RWPE1 (cell line): ENCODE results near the gene TNNC2.

ENCODE experiments used
- CTCF ChIA-PET: fragments of 350-600 bp; sonication (Branson Sonifier 250); formaldehyde crosslinking; extraction: SDS; loops from one replicate; lab custom pipeline; 2021; lab: Yijun Ruan, JAX
- POLR2A ChIA-PET: fragments of 400-600 bp; formaldehyde crosslinking; extraction: SDS; loops from one replicate; lab custom pipeline; 2020; ENCODE audit warnings: antibody characterized with exemption; ENCODE audit not compliant: low non-redundant PET; lab: Yijun Ruan, JAX
- DNase-seq: peaks from one replicate; pipeline ENCODE4 v3.0.0; 2012; ENCODE audit warnings: low spot score
- H3K27ac ChIP-seq: fragments of 450-650 bp; 2 replicates; pipeline ENCODE4 v1.5.1; 2017
- TF ChIP-seq, protein P1 (sequence below): fragments of 450-650 bp; conservative IDR thresholded peaks from 2 replicates; pipeline ENCODE4 v1.5.1; 2017; ENCODE audit warnings: low read depth, mild to moderate bottlenecking

The TNNC2 gene

DNA sequence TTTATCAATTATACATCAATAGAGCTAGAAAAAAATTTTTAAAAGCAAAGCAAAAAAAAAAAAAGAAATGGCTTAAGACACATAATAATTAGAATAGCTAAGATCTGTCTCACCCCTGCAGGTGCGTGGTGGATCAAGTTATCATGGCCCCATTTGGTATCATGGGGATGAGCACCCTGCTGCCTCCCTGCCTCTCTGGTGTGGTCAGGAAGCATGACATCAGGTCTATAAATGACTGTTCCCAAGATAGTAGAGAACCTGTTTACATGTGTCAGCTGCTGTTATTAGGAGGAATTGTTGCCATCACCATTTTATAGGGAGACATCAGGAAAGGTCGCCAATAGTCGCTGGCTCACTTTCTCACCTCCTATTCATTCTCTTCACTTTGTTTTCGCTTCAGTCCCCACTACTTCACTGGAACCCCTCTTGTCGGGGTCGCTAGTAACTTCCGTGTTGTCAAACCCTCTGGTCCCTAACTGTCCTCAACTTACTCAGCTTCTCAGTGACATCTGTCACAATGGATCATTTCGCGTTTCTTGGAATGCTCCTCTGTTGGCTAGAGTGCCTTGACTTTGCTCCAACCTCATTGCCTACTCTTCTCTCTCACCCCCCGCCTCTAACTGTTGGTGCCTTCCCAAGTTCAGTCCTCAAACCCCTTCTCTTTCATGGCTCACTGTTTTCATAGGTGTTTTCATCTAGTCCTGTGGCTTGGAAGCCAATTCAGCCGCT, 30.6 kb downstream of the TNNC2 start:
- TF ChIP-seq, protein P1, sequence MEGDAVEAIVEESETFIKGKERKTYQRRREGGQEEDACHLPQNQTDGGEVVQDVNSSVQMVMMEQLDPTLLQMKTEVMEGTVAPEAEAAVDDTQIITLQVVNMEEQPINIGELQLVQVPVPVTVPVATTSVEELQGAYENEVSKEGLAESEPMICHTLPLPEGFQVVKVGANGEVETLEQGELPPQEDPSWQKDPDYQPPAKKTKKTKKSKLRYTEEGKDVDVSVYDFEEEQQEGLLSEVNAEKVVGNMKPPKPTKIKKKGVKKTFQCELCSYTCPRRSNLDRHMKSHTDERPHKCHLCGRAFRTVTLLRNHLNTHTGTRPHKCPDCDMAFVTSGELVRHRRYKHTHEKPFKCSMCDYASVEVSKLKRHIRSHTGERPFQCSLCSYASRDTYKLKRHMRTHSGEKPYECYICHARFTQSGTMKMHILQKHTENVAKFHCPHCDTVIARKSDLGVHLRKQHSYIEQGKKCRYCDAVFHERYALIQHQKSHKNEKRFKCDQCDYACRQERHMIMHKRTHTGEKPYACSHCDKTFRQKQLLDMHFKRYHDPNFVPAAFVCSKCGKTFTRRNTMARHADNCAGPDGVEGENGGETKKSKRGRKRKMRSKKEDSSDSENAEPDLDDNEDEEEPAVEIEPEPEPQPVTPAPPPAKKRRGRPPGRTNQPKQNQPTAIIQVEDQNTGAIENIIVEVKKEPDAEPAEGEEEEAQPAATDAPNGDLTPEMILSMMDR = no peak
- DNase-seq = no peak
- POLR2A ChIA-PET = interaction anchor here (0.7 kb wide), 1 partner anchor 8 kb away, joined by 3 read pairs; no protein-coding TSS in a partner anchor
- H3K27ac ChIP-seq = no peak overlapping the region
- CTCF ChIA-PET = interaction anchor here (0.6 to 1.3 kb wide), 3 partner anchors 167 to 577 kb away, joined by 3 to 5 read pairs (median 5); no protein-coding TSS in a partner anchor

DNA sequence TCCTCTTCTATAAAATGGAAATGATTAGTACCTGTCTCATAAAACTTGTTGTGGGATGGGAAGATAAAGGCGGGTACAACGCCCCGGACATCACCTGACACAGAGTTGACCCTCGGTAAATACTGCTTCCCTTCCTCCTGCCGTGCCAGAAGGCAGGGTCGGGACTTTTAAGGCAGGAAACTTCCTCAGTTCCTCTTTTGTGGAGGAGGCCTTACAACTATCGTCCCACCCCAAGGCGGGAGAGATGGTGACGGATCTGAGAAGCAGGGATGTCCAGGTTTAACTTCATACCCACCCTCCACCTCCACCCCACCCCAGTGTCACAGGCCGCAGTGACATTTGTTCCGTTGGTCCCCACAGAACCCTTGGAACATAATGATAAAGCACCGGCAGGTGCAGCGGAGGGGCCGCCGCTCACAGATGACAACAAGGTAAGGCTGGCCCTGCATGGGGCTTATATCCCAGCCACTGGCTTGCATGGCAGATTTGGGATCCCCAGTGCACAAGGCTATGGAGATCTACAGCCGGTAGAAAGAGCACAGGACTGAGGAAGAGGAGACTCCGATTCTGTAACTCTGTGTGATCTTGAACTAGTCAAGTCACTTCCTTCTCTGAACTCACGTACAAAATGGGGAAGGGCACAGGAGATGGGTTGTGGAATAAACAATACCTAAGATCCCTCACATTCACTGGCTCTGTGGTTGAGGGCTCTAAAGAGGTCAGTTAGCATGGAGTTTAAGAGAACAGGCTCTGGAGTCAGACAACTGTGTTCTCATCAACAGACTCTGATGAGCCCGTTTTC, 34.6 kb downstream of the TNNC2 start:
- peak overlapping the region; percentile 75 for H3K27ac ChIP-seq
- TF ChIP-seq, protein P1 = no peak
- CTCF ChIA-PET = no interaction called here
- DNase-seq = no peak
- POLR2A ChIA-PET = interaction anchor here (0.9 to 1.3 kb wide), 2 partner anchors 12 to 60 kb away, joined by 3 read pairs; no protein-coding TSS in a partner anchor

DNA sequence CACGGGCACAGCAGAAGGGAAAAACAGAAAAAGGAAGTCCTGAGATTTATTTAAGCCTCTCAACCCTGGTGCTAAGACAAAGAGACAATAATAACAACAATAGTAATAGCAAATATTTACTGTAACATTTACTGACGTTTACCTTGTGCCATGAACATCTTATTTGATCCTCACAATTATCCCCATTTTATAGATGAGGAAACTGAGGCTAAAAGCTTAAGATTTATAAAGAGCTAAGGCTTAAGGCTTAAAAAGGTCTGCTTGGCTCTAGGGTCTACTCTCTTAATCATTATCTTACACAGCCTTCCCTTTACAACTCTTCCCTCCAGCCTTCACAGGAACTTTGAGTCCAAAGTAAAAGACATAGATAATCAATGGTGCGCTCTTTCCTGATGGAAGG, 38.8 kb downstream of the TNNC2 start:
- ChIA-PET POLR2A (interaction anchor here (1.7 kb wide), 1 partner anchor 9 kb away, joined by 5 read pairs; no protein-coding TSS in a partner anchor), CTCF (interaction anchor here (0.5 to 1.4 kb wide), 4 partner anchors 10 to 296 kb away, joined by 3 to 4 read pairs (median 3); partner anchors contain the start of gene UBE2C)
- TF ChIP-seq, protein P1 = no peak
- DNase-seq = no peak
- H3K27ac ChIP-seq = no peak overlapping the region

DNA sequence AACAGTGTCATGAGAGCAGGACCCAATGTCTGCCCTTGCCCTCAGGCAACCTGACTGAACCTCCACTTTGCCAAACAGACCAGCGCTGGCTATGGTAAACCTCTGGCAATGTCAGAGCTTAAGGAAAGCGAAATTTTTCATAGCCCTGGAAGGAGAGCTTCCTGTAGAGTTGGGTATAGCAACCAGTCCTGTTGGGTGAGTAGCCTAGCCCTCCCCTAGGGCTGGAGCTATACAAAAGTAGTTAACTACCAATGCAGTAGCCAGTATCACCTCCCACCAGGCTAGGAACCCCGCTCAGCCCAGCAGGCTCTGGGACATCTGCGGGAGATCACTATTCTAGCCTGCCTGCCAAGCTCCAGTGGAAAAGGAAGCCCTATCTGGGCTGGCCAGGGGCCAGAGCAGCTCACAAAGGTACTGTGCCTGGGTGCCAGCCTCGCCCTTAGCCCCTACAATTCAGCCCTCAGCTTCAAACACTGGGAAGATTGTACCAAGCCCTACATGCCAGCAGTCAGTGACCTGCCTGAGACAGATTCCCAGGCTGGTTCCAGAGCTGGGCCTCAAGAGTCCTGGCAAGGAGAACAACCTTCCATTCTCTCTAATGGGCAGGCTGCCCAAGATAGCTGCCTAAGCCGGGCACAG, 43.3 kb downstream of the TNNC2 start:
- TF ChIP-seq, protein P1 = no peak
- H3K27ac ChIP-seq = peak overlapping the region; percentile 42
- POLR2A ChIA-PET = interaction anchor here (0.7 to 0.9 kb wide), 2 partner anchors 10 to 56 kb away, joined by 3 read pairs; no protein-coding TSS in a partner anchor
- CTCF ChIA-PET = interaction anchor here (0.6 to 1.8 kb wide), 5 partner anchors 12 to 154 kb away, joined by 3 to 12 read pairs (median 4); partner anchors contain the start of gene WFDC10A
- DNase-seq = no peak

DNA sequence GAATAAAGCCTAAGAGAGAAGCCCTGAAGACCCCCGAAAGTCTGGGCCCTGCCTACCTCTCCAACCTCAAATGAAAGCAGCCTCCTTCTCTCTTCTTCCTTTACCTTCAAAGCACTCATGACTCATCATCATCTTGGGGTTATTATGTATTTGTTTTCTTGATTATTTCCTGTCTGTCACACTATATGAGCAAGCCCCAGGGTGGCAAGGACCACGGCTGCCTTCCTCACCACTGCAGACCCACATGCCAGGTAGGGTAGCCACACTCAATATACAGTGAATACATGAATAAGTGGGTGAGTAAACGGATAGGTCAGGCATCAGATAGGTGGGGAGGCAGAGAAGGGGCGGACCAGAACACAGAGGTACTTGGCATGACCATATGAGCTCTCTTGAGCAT, 44.2 kb downstream of the TNNC2 start:
- DNase-seq = peak; percentile 47
- ChIA-PET CTCF (interaction anchor here (1.7 kb wide), 1 partner anchor 16 kb away, joined by 8 read pairs; no protein-coding TSS in a partner anchor), POLR2A (interaction anchor here (0.9 kb wide), 1 partner anchor 11 kb away, joined by 3 read pairs; no protein-coding TSS in a partner anchor)
- TF ChIP-seq, protein P1 = no peak
- no peak overlapping the region for H3K27ac ChIP-seq
